HepG2 (cell line): Measurements from ENCODE around the gene MPV17L. TPM values are rescaled to one million over a fixed set of nuclear protein-coding genes. Genes with fewer than 3 reads are reported as not detected.

Experiments
- GPBP1L1 ChIP-seq: sonication (generic); formaldehyde crosslinking; IDR thresholded peaks from 2 replicates; pipeline ENCODE4 v1.5.0; 2020; ENCODE audit warnings: mild to moderate bottlenecking, missing genetic modification reagents
- HDAC6 ChIP-seq: fragments of 200-600 bp; sonication (generic); IDR thresholded peaks from 2 replicates; pipeline ENCODE4 v1.7.0; 2017; ENCODE audit warnings: mild to moderate bottlenecking, antibody characterized with exemption, low read length, low read depth
- HOXA3 ChIP-seq: sonication (generic); formaldehyde crosslinking; IDR thresholded peaks from 2 replicates; pipeline ENCODE4 v1.5.0; 2020; ENCODE audit warnings: missing genetic modification reagents
- MIXL1 ChIP-seq: IDR thresholded peaks from 2 replicates; pipeline ENCODE4 v1.6.1; 2016
- PRDM10 ChIP-seq: sonication (generic); formaldehyde crosslinking; IDR thresholded peaks from 2 replicates; pipeline ENCODE4 v1.4.0; 2020; ENCODE audit warnings: low read depth, missing genetic modification reagents
- RFXANK ChIP-seq: IDR thresholded peaks from 2 replicates; pipeline ENCODE4 v1.6.1; 2016
- SP140L ChIP-seq: sonication (generic); formaldehyde crosslinking; IDR thresholded peaks from 2 replicates; pipeline ENCODE4 v1.4.0; 2020; ENCODE audit warnings: missing genetic modification reagents, borderline replicate concordance
- SRF ChIP-seq: IDR thresholded peaks from 2 replicates; pipeline ENCODE4 v1.6.1; 2011; ENCODE audit warnings: mild to moderate bottlenecking, low read depth, low read length, moderate library complexity
- STAG1 ChIP-seq: sonication (generic); formaldehyde crosslinking; IDR thresholded peaks from 2 replicates; pipeline ENCODE4 v1.4.0; 2020; ENCODE audit warnings: missing genetic modification reagents
- TEAD3 ChIP-seq: optimal IDR thresholded peaks from 2 replicates; pipeline ENCODE3; 2016; ENCODE audit warnings: borderline replicate concordance
- TFDP1 ChIP-seq: IDR thresholded peaks from 2 replicates; pipeline ENCODE4 v1.6.1; 2016; ENCODE audit warnings: missing compliant biosample characterization, missing genetic modification reagents, borderline replicate concordance
- TRIM24 ChIP-seq: sonication (generic); formaldehyde crosslinking; IDR thresholded peaks from 2 replicates; pipeline ENCODE4 v1.8.0; 2022; ENCODE audit warnings: mild to moderate bottlenecking, missing genetic modification reagents
- ZMYM2 ChIP-seq: sonication (generic); formaldehyde crosslinking; IDR thresholded peaks from 2 replicates; pipeline ENCODE4 v1.8.0; 2022; ENCODE audit warnings: mild to moderate bottlenecking, missing genetic modification reagents
- ZNF142 ChIP-seq: sonication (generic); formaldehyde crosslinking; IDR thresholded peaks from 2 replicates; pipeline ENCODE4 v1.4.0; 2020; ENCODE audit warnings: missing genetic modification reagents
- ZNF280D ChIP-seq: sonication (generic); formaldehyde crosslinking; IDR thresholded peaks from 2 replicates; pipeline ENCODE4 v1.5.1; 2020; ENCODE audit warnings: mild to moderate bottlenecking, missing genetic modification reagents
- ZNF3 ChIP-seq: IDR thresholded peaks from 2 replicates; pipeline ENCODE4 v1.7.0; 2017; ENCODE audit warnings: inconsistent platforms
- polyA plus RNA-seq, 8 experiments: library from polyadenylated mRNA; depleted of rRNA in 3 of 8; stranded (reverse) in 7 of 8; unstranded in 1 of 8; fragments of >200 nt; fragmentation: Illumina TruSeq in 4 of 8; extraction: Trizol in 4 of 8; gene quantifications; 2 replicates each; pipeline versions ENCODE4 v1.2.1 to v1.2.3, GENCODE V29; 2011 to 2016; ENCODE audit warnings: low read depth in 4 of 8, missing spikeins in 1 of 8, mixed read lengths in 1 of 8; ENCODE audit not compliant: insufficient read depth in 1 of 8
- total RNA-seq, 5 experiments: library from RNA; depleted of rRNA; stranded (reverse); fragments of >200 nt; fragmentation: Illumina TruSeq; extraction: Trizol; gene quantifications; 2 replicates each; pipeline ENCODE4 v1.2.3, GENCODE V29; 2016; ENCODE audit warnings: low read depth in 1 of 5

The MPV17L gene
- total and polyA plus RNA-seq, 2 of the 13 experiments (the other 11 are each of a cell fraction or from before 2014, with no cell fraction given) = 34.7 to 63.8 TPM

- no peak for TF ChIP-seq PRDM10 (CRISPR knock-in tag)
- TF ChIP-seq TFDP1 (CRISPR knock-in tag) = no peak
- TF ChIP-seq ZNF142 (CRISPR knock-in tag) = no peak
- 0 out of 2 replicates have a peak, but pooled peaks have one; percentile 30 for TF ChIP-seq ZNF280D
- peak; percentile 72 for TF ChIP-seq ZMYM2 (CRISPR knock-in tag)
- TF ChIP-seq STAG1 (CRISPR knock-in tag) = peak; percentile 72
- peak; percentile 26 for TF ChIP-seq TEAD3 (CRISPR knock-in tag)
- TF ChIP-seq TRIM24 = no peak
- TF ChIP-seq RFXANK (CRISPR knock-in tag) = no peak
- TF ChIP-seq HOXA3 (CRISPR knock-in tag) = no peak
- TF ChIP-seq MIXL1 (CRISPR knock-in tag) = 0 out of 2 replicates have a peak, but pooled peaks have one; percentile 31
- TF ChIP-seq SRF = no peak
- TF ChIP-seq HDAC6 = no peak
- no peak for TF ChIP-seq SP140L
- no peak for TF ChIP-seq ZNF3
- no peak for TF ChIP-seq GPBP1L1
- TF ChIP-seq, all 625 proteins: peak for 15
Measured at GRCh38 chr16:15457958-15458357, 62.4 kb downstream of the MPV17L start (continued).
